ENCODE measurements around the gene ALKBH5.

DNA sequence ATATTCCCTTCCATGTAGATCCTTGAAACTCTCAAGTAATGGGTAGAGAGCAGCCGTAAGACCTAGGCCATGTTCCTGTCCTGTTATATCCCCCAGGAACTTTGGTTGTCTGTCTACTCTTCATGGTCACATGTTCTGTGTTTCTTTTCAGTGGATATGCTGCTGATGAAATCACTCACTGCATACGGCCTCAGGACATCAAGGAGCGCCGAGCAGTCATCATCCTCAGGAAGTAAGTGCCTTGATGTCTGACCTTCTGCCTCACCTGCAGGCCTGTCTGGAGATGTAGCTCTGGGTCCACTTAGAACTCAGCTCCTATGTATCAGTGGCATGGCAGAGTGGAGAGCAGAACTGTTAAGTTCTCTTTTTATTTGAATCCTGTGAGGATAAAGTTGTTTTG lies 11.2 kb downstream of the ALKBH5 start:
- no peak for TF ChIP-seq POLR2A (IDR thresholded peaks at IDR 0.05)
- TF ChIP-seq POLR2AphosphoS5 (IDR thresholded peaks at IDR 0.05), result no peak
- TF ChIP-seq, protein P1, sequence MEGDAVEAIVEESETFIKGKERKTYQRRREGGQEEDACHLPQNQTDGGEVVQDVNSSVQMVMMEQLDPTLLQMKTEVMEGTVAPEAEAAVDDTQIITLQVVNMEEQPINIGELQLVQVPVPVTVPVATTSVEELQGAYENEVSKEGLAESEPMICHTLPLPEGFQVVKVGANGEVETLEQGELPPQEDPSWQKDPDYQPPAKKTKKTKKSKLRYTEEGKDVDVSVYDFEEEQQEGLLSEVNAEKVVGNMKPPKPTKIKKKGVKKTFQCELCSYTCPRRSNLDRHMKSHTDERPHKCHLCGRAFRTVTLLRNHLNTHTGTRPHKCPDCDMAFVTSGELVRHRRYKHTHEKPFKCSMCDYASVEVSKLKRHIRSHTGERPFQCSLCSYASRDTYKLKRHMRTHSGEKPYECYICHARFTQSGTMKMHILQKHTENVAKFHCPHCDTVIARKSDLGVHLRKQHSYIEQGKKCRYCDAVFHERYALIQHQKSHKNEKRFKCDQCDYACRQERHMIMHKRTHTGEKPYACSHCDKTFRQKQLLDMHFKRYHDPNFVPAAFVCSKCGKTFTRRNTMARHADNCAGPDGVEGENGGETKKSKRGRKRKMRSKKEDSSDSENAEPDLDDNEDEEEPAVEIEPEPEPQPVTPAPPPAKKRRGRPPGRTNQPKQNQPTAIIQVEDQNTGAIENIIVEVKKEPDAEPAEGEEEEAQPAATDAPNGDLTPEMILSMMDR (IDR thresholded peaks at IDR 0.05), result no peak
